HFF-Myc (cell line): Measurements from ENCODE around the gene CALML4.

Experiments
- DNase-seq: peaks from one replicate; pipeline ENCODE4 v3.0.0-alpha.2; 2011; ENCODE audit warnings: low read depth; ENCODE audit errors: extremely low read depth
- H3K4me3 ChIP-seq: replicated peaks from 2 replicates; pipeline ENCODE4 v1.5.1; 2011; ENCODE audit warnings: low read depth, mild to moderate bottlenecking, control low read depth, low read length
- TF ChIP-seq, protein P1 (sequence below): IDR thresholded peaks from 2 replicates; pipeline ENCODE4 v1.5.1; 2012; ENCODE audit warnings: mild to moderate bottlenecking, low read depth, low read length, control low read depth; ENCODE audit errors: missing control alignments

CALML4 gene

DNA sequence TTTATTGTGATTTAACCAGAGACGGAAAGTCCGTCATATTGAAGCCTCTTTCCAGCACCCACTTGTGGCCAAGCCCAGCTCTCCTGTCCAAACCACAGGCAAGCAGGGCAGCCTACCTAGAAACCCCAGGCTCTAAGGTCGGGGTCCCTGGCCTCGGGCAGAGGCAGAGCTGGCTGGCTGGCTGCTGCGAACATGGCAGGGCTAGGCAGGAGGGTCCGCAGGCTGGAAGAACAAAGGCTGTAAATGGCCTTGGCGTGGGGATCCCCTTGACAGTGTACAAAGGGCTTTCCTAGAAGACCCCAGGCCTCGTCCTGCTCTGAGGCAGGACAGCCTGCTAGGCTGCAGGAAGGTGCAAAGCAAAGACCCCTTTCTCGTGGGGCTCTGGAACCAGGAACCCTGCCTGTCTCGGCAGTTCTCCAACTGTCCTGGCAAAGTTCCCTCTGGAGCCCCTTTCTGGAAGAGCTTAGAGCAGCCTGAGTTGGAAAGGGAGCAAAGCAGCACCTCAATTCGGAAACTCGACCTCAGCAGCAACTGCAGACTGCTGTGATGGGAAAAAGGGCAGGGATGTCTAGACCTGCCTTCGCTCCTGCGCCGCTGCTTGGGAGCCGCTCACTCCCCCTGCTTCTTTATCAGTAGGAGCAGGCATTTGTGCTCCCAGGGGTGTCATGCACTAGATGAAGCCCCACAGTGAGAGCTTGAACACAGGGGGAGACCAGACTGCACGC, 8.5 kb downstream of the CALML4 start:
- TF ChIP-seq, protein P1, sequence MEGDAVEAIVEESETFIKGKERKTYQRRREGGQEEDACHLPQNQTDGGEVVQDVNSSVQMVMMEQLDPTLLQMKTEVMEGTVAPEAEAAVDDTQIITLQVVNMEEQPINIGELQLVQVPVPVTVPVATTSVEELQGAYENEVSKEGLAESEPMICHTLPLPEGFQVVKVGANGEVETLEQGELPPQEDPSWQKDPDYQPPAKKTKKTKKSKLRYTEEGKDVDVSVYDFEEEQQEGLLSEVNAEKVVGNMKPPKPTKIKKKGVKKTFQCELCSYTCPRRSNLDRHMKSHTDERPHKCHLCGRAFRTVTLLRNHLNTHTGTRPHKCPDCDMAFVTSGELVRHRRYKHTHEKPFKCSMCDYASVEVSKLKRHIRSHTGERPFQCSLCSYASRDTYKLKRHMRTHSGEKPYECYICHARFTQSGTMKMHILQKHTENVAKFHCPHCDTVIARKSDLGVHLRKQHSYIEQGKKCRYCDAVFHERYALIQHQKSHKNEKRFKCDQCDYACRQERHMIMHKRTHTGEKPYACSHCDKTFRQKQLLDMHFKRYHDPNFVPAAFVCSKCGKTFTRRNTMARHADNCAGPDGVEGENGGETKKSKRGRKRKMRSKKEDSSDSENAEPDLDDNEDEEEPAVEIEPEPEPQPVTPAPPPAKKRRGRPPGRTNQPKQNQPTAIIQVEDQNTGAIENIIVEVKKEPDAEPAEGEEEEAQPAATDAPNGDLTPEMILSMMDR, result no peak
- DNase-seq, result no peak
- no peak overlapping the region for H3K4me3 ChIP-seq

DNA sequence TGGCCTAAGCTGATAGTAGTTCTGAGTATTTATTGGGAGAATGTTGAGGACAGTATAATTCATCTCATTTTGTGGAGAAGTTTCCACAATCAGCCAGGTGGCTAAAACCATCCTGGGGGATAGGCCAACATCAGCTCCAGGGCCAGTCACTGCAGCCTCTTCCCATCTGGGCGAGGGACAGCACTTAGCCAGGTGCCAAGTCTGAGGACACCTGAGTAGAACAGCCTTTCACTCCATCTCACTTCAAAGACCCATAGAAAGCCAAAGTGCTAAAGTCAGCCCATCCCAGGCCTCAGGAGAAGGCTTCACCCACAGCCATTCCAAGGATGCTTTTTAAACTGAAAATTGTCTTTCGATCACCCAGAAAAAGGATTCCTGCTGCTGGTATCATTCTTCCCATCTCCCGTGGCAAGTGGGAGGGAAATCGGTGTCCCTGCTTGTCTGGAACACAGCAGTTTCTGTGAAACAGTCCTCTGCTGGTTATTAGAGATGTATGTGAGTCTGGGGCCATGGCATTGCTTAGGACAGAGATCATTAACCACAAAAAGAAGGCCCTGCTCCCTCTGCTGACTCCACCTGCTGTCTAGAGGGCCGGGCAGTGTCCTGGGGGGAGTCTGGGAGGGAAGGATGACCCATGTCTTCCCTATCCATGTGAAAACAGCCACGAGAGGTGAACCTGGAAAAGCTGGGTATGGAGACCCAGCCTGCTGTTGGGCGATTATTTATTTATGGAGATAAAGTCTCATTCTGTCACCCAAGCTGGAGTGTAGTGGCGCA, 9.6 kb downstream of the CALML4 start:
- no peak overlapping the region for H3K4me3 ChIP-seq
- TF ChIP-seq, protein P1, result no peak
- DNase-seq, result no peak

DNA sequence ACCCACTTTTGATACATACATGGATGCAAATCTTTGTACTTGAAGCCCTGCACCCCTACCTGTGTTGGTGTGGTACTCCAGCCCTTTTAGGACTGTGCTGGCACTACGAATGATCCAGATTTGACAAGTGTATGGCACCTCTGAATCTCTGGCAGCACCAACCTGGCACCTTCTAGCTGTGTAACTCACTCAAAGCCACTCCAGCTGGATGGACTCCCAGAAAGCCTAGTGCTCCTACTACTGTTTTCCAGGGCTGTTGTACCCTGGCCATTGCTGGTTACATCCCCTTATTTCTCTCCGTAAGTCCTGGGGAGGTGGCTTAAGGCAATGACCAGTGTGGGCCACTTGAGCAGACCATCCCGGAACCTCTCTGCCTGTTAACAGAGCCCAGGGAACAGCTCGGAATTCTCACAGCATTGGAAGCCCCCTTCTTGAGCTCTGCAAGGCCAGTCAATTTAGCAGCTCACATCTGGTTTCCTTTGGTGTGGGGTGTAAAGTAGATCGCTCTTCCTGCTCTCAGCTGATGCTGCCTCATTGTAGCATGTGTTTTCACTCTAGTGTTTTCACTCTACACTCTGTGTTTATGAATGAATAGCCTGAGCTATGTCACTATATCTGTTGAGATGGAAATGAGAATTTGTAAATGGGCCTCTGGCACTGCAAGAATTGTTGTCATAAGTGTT, 12.2 kb downstream of the CALML4 start:
- TF ChIP-seq, protein P1, result no peak
- H3K4me3 ChIP-seq, result no peak overlapping the region
- no peak for DNase-seq

DNA sequence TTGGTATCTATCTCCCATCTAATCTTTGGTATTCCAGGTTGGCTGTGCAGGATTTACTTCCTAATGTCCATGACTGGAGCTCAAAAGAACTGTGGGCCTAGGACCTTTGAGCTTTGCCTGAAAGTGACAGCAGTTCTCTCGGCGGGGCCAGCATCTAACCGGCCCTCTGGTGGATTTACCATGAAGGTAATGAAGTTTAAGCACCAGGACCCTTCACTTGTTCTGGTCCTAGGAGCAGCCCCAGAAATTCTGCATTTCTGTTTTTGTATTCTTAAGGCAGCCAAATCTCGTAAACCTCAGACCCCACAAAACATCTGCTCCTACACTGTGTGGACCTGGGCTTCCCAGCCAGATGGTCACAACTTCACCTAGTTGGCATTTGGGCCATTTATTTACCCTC, 13.0 kb downstream of the CALML4 start:
- TF ChIP-seq, protein P1, result no peak
- no peak overlapping the region for H3K4me3 ChIP-seq
- DNase-seq, result no peak

DNA sequence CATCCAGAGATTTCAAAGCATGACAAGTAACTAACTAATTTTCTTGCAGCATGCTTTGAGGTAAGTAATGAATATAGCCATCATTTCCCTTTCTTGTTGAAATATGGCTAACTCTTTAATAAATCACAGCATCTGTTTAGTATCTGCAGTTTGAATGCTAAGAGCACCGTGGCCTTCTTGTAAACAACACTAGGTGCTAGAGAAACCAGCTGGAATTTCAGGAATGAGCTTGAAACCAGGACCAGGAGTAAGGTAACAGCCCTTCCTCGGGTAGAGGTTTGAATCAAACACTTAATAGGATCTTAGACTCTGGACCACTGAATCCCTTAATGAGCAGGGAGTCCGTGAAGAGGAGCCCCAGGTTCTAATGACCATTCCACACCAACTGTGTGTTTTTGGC, 13.6 kb downstream of the CALML4 start:
- TF ChIP-seq, protein P1, result no peak
- DNase-seq, result no peak
- no peak overlapping the region for H3K4me3 ChIP-seq

DNA sequence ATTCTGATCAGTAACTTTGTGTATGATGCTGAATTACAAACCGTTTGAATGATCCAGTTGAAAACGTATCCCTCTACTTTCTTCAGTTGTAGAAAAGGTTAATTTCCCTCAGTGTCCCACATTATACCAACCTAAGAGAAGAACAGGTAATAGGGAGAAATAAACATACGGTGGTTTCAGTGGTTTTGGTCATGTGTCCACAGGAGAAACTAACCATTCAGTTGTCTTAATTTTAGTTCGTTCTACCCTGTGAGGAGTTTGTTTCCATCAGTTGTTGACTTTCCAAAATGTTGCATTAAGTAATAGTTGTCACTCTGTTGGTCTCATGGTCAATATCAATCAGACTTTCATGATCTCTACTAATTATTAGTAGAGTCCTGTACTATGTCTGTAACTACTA, 15.1 kb downstream of the CALML4 start:
- no peak for DNase-seq
- H3K4me3 ChIP-seq, result no peak overlapping the region
- TF ChIP-seq, protein P1, result no peak
